ENCODE results near the gene DLG4. TPM values are rescaled to one million over a fixed set of nuclear protein-coding genes. Genes with fewer than 3 reads are reported as not detected.

The DLG4 gene
- total RNA-seq, 1 experiment from 2014 or later = 38.3 TPM

- Mint-ChIP-seq H3K36me3 (ENCODE audit: insufficient read depth in 1 of 3, low read depth in 3 of 3) (peaks cover 0 to 5% (median 3%) of the 10 kb centered on the region in 3 experiments; a peak in 2 of 7 replicates), H3K27ac (no peak overlapping the region; a peak in 2 of 7 replicates), H3K4me3 (no peak overlapping the region), H3K9me3 (no peaks in the 10 kb centered on the region), H3K27me3 (ENCODE audit: low read depth) (peaks cover 10% of the 10 kb centered on the region), H3K4me1 (0 out of 4 replicates have a peak, but pooled peaks cover 0 to 4% of the 10 kb centered on the region in 2 experiments)
- H3K9me3 ChIP-seq (ENCODE audit: control insufficient read depth, low read depth, low read length) = no peaks in the 10 kb centered on the region
- WGBS (ENCODE audit: extremely low coverage, insufficient read length, low lambda C conversion rate) = no CpG with 5 or more reads among the region's 14 CpGs
- H2AFZ ChIP-seq (ENCODE audit: low read length) = no peak overlapping the region
- no peak for TF ChIP-seq CTCF (conservative IDR thresholded peaks at IDR 0.05)
- no peak overlapping the region for H2BK20ac ChIP-seq (ENCODE audit: low read depth, low read length, poor library complexity, severe bottlenecking)
- no peaks in the 10 kb centered on the region for H3K27me3 ChIP-seq (ENCODE audit: insufficient read depth, low read length)
- DNase-seq = no peak
- H3K9ac ChIP-seq (ENCODE audit: extremely low read depth, insufficient read length, low read length) = no peak overlapping the region
- H3K4me2 ChIP-seq (ENCODE audit: insufficient read depth, insufficient read length, low read length) = no peak overlapping the region
- H3K23me2 ChIP-seq (ENCODE audit: insufficient read length, low read depth, low read length, poor library complexity, severe bottlenecking) = no peaks in the 10 kb centered on the region
- H2BK12ac ChIP-seq (ENCODE audit: insufficient read length, low read depth, low read length) = no peak overlapping the region
- H2BK15ac ChIP-seq (ENCODE audit: low read depth, low read length) = no peak overlapping the region
- H3K4ac ChIP-seq (ENCODE audit: low read depth, low read length) = no peak overlapping the region
- H3K27ac ChIP-seq (ENCODE audit: insufficient read length, low read depth, low read length) = no peak overlapping the region
- H3T11ph ChIP-seq (ENCODE audit: low read length) = no peak overlapping the region
- no peaks in the 10 kb centered on the region for H3K79me2 ChIP-seq (ENCODE audit: insufficient read depth, low read length)
- no peaks in the 10 kb centered on the region for H3K4me1 ChIP-seq (ENCODE audit: insufficient read depth, low read length)
- H2BK5ac ChIP-seq (ENCODE audit: insufficient read length, low read length) = no peak overlapping the region
- no peak overlapping the region for H3K14ac ChIP-seq (ENCODE audit: insufficient read depth, low read length)
- no peaks in the 10 kb centered on the region for H3K79me1 ChIP-seq (ENCODE audit: insufficient read depth, low read depth, low read length, poor library complexity, severe bottlenecking)
- no peak overlapping the region for H4K91ac ChIP-seq (ENCODE audit: insufficient read length, low read depth, low read length)
- no peak overlapping the region for H3K56ac ChIP-seq (ENCODE audit: insufficient read length, low read depth, low read length)
- no peaks in the 10 kb centered on the region for H4K20me1 ChIP-seq (ENCODE audit: control insufficient read depth, insufficient read depth, insufficient read length)
- no peak overlapping the region for H3K18ac ChIP-seq (ENCODE audit: insufficient read length, low read depth, low read length)
- H3K23ac ChIP-seq (ENCODE audit: insufficient read length, low read depth, low read length) = no peak overlapping the region
- H2AK5ac ChIP-seq (ENCODE audit: insufficient read length, low read length) = no peak overlapping the region
- no peak overlapping the region for H4K8ac ChIP-seq (replicated peaks; ENCODE audit: insufficient read length, low read depth, low read length)
- H4K5ac ChIP-seq (ENCODE audit: insufficient read length, low read depth, low read length) = no peak overlapping the region
- H2BK120ac ChIP-seq (ENCODE audit: low read depth, low read length, poor library complexity, severe bottlenecking) = no peak overlapping the region
Observed at GRCh38 chr17:7184091-7184488, 35.5 kb downstream of the DLG4 start.

Data from H9 (cell line).